EH (cell line): ENCODE data around the gene ASAH2.
"Not testable (repeated sequence)": the region's sequence is repeated elsewhere in the genome, so short reads cannot be mapped to it uniquely, and the experiment has no call there.

Experiments used
- DNase-seq: peaks from one replicate; pipeline ENCODE4 v3.0.0-alpha.2; 2015; ENCODE audit warnings: low read depth

Gene ASAH2

DNA sequence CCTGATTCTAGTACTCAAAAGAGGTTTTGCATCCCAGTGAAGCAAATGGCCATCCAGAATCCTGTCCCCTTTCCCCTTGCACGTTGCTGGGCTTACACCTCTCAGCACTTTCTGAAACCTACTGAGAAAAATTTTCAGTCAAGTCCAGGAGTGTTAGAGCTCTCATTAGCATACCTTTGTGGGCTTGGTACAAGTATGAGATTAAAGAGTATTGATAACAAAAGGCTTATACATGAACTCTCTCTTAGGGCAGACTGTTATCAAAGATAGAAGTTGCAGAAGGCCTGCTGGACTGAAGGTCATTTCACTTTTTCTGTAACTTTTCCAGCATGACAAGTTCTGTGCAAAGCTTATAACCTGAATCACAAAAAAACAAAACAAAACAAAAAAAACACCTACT lies at the start of gene ASAH2:
ASAH2 (minus strand) TSS at position 123 of the 400 bp plus-strand sequence. CDS start 2,906 bp downstream, outside the sequence.
- no peak for DNase-seq

DNA sequence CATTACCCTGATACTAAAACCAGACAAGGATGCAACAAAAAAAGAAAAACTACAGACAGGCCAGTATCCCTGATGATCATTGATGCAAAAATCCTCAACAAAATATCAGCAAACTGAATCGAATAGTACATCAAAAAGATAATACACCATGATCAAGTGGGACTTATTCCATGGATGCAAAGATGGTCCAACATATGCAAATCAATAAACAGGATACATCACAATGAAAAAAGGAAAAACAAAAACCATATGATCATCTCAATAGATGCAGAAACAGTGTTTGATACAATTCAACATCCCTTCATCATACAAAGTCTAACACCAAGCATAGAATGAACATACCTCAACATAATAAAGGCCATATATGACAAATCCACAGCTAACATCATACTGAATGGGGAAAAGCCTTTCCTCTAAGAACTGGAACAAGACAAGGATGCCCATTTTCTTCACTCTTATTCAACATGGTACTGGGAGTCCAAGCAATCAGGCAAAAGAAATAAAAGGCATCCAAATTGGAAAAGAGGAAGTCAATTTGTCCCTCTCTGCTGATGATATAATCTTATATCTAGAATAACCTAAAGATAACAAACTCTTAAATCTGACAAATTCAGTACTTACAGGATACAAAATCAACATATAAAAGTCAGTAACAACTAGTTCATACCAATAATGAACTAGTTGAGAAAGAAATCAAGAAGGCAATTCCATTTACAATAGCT lies 48.8 kb upstream of the ASAH2 start:
- DNase-seq: no peak

DNA sequence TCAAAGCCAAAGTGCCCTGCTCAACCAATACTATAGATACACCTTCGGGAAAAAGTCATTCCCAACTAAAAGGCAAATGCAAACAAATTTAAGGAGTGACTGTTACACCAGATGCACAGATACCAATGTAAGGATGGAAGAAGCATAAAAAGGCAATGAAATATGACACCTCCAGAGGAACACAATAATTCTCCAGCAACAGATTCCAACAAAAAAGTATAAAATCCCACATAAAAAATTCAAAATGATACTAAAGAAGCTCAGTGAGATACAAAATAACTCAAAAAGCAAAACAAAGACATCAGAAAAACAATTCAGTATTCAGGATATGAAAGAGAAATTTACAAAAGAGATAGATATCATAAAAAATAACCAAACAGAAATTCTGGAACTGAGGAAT lies 44.1 kb upstream of the ASAH2 start:
- no peak for DNase-seq

DNA sequence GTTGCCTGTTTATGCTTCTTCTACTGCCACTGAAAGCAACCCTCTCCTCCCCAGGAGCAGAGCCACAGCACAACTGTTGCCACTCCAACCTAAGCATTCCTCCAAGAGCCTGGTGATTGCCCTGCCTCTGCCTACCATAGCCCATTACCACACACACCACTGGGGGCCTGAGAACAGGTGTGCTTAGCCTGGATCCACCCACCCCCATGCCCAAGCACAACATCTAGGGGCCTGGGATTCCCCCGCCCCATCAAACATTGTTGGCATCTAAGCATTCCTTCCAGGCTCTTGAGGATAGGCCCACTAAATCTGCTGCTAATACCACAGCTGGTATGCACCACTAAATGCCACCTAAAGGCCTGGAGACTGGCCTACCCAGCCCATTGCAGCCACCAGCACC lies 43.3 kb upstream of the ASAH2 start:
- no peak for DNase-seq

DNA sequence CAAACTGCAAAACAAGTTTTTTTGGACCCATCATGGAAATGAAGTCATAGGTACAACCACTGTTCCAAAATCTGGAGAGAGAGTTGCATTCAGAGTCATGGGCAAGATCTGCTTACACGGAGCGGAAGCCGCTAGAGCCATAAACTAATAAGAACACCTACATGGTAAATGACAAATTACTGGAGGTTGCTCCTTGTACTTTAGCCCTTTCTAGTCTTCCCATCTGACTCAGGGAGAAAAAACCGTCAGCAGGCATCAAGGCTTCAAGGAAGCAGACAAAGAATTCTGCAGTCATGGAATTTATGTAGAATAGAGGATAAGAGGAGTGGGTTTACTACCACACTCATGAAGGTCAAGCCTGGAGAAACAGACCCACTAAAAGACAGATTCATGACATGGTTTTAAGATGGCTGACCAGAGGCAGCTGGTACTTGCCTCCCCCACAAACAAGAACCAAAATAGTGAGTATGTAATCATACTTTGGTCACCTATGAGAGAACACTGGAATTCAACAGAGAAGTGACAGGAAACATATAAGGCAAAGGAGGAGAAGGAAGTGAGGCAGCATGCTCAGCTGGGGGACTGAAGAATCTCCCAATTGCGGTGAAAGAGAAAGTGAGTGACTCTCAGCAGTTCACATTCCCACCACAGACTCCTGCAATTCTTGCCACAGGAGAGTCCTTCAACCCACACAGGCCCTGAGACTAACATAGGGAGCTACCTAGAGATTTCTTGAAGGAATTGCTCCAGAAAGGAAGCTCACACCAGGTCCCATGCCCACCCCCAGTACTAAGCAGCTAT lies 42.4 kb upstream of the ASAH2 start:
- DNase-seq: no peak

DNA sequence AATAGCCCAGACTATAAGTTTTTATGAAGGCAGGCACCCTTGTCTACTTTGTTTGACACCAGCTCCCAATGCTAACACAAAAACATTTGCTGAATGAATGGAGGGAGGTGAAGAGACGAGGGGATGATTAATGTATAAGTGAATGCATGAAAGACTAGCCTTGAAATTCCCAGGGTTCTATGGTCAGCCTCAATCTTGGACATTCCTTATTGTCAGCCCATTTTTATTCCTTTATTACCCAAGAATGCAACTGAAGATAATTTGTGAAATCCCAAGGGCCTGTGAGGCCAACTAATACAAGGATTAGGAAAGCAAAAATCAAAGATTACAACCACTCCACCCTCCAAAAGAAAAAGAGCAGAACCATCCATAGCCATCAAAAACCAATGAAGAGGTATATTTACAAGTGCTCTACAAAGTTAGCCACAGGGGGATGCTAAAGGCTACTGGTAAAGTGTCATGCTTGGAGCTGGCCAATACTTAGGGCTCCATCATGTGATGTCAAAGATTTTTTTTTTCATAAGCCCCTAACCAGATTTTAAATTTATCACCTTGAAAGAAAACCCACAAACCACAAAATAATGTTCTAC lies 40.0 kb upstream of the ASAH2 start:
- DNase-seq: peak; percentile 40

DNA sequence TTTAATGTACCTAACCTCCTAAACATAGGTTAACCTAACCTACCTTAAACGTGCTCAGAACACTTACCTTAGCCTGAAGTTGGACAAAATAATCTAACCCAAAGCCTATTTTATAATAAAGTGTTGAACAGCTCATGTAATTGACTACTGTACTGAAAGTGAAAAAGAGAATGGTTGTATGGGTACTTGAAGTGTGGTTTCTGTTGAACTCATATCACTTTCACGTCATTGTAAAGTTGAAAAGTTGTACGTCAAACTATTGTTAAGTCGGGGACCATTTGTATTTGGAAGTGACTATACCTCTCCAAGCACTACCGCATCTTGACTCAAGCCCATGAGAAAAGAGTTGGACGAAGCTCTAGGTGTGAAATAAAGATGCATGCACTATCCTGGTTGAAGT lies 37.9 kb upstream of the ASAH2 start:
- no peak for DNase-seq

DNA sequence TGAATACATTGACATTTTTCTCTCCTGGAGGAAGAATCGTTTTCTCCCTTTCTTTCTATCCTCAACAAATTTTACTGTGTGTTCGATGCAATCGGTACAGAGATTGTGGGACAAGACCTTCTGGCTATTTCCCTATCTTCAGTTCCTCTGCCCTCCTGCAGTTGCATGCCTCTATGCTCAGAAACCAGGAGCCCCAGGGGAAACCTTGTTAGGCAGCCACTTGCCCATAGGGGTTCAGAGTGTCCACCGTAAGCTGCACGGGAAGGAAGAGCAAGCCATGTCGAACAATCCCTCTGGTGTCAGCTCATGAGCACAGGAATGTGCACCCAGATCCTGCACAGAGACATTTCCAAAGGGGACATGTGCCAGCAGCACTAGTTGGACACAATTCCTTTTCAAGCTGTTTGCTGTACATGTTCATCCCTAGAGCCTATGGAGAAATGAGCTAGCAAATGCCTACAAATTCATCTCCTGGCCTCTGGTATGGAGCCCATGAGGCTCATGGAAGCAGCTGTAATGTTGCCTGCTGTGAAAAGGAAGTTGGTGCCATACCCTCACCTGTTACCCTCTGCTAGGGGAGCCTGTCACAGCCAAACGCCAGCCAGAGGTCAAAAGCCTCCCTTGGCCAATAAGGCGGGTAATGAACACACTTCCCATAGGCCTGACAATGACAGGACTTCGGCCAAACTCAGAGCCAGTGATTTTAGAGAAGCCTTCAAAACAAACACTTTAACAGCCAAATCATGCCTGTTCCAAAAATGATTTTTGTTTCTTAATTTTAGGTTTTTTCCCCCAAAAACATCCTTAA lies 35.9 kb upstream of the ASAH2 start:
- no peak for DNase-seq

DNA sequence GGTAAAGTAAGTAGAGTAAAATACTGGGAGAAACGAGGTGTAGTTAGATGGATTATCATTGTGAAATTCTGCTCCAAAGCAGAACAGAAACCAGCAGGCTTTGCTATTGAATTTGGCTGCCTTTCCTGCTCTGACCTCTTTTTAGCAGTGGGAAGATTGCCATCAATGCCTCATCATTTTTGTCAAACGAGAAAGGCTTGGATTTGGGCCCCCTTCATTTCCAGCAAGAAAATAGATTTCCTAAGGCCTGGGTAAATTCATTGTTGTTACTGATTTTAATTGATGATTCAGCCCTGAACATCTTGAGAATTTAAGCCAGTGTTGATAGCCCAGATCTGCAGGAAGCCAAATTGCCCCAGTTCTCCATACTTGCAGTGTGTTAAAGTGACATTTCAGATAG lies 35.2 kb upstream of the ASAH2 start:
- DNase-seq: peak; percentile 72

DNA sequence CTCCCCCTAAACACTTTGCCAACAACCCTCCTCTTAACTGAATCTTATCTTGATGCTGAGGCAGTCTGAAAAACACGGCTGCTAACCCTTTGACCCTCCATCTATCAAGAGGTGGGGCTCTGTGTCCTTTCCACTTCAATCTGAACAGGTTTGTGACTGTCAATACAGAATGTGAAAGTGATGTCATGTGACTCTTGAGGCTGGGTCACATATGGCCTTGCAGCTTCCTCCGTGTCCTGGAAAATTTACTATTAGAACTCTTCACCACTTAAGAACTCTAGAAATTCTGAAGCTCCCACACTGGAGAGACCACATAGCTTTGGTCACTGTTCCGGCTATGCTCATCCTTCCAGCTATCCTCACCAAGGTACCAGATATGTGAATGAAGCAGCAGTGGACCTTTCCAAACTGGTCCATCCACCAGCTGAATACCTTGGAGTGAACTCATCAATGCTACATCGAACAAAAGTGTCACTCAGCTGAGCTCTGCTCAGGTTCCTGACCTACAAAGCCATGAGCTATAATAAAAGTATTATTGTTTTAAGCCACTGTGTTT lies 30.7 kb upstream of the ASAH2 start:
- no peak for DNase-seq

DNA sequence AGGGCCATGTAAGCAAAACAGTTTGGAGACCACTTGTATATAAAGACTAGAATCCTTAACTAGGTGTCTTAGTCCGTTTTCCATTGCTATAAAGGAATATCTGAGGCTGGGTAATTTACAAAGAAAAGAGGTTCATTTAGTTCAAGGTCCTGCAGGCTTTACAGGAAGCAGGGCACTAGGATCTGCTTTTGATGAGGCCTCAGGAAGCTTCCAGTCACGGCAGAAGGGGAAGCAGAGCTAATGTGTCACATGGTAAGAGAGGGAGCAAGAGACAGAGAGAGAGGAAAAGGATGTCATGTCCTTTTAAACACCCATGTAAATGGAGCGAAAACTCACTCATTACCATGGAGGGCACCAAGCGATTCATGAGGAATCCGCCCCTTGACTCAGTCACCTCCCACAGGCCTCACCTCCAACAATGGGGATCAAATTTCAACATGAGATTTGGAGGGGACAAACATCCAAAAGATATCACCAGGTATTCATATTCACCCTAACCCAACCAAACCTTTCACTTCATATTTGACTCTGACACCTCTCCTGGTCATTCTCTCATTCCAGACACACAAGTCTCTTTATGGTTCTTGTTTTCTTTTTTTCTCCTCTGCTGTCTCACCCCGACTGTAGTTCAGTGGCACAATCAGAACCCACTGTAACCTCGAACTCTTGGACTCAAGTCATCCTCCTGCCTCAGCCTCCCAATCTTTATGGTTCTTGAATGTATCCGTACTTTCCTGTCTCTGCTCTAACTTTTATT lies 30.1 kb upstream of the ASAH2 start:
- no peak for DNase-seq

DNA sequence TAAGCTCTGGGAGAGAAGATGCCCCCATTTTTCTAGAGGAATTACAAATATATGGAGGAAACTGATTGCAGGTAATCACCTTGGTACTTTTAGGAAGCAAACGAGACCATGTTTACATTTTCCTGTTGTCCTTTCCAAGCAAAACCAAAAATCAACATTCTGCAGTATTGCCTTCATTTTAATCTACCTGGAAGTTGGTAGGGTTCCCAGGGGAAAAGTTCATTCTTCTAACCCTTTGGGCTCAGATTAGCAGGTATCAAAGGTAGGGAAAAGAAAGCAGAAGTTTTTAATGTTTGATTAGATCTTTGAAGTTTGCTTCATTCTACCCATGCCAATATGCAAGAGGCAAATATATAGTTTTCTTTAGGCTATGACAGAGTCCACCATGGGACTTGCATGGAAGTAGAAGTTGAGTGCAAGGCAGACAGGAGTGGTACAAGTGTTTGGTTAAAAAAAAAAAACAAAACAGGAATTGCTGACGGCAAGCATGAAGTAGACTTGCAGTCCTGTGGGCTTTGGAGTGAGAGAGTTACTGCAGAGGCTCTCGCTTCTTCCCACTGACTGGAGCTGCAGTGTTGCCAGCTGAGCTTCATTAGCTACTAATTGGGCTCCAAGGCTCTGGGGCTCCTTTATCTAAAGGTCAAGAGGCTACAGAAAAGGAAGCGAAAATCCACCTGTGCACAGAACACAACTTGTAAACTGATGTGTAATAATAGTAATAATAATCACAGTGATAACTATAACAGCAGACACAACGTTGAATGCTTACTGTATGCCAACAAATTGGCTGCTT lies 28.9 kb upstream of the ASAH2 start:
- DNase-seq: no peak

DNA sequence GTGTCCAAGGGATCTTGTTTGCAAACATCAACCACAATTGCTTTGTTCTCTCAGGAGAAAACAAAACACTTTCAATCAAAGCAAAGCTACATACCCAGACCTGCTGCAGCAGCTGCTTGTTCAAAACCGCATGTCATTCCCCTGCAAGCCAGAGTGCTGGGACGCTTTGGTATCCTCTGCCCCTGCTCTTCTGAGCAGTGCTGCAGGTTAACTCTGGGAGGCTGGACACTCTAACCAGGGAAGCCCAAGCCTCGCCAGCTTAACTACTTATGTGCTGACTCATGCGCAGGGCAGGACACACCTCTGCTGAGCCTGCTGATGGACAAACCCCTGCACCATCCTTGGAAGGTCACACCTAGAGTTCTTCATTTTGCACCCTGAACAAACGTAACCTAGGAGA lies 28.2 kb upstream of the ASAH2 start:
- no peak for DNase-seq

DNA sequence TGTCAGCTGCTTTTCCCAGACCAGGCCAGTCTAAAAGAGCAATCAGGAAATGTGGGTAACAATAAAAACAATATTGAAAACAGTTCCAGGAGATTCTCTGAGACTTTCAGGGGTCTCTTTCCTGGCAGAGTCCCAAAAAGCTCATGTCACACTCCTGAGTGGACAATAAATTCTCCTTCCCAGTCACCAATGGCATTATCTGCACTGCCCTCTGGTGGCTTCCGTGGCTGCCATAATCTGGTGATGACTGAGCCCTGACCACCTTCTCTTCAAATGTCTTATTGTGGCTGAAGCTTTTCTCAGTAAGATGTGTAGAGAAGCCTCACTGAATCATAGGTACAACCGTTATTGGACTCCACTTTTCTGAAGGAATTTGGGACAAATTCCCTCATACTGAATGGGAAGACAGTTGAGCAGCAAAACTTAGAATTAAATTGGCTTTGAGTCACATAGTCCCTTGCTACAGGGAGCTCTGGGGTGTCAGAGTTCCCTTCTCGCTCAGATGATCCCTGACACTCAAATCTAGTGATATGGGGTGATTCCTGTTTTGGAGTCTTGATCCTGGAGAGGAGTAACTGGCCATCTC lies 24.4 kb upstream of the ASAH2 start:
- peak; percentile 51 for DNase-seq

DNA sequence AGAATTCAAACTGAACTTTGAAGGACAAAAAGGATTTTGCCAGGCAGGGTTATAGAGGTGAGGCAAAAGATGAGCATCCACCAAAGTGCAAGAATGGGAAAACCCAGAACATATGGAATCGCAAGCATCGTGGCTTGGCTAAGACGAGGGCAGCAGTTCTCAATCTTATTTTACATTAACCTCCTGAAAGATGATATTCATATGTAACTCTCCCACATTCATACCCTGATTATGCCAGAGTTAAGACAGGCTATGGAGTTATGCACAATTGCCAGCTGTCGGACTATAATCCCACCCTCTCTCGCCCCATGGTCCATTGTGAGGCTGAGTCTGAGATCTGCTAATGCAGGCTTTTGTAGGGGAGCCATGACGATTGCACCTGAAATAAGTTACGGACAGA lies 21.2 kb upstream of the ASAH2 start:
- no peak for DNase-seq

DNA sequence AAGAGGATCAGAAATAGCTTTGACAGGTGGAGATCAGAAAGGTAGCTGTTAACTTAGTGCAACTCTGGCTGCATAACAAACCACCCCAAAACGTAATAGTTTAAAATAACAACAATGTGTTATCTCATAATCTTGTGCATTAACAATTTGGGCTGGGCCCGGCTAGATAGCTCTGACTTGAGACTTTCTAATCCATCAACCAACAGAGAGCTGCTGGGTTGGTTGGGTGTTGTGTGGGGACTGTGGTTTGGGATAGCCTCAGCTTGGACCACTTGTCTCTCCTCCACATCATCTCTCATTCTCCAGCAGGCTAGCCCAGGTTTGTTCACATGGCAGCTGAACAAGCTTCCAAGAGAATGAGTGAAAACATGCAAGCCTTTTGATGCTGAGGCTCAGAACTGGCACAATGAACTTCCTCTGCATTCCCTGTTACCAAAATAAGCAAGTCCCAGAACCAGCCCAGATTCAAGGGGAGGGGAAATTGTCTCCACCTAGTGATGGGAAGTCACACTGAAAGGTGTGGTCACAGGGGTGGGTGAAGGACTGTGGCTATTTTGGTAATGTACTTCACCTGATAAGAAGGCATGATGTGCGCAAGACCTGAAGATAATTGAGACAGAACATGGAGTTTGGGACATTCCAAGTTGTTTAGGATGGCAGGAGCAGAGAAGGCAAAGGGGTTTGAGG lies 20.4 kb upstream of the ASAH2 start:
- DNase-seq: no peak

DNA sequence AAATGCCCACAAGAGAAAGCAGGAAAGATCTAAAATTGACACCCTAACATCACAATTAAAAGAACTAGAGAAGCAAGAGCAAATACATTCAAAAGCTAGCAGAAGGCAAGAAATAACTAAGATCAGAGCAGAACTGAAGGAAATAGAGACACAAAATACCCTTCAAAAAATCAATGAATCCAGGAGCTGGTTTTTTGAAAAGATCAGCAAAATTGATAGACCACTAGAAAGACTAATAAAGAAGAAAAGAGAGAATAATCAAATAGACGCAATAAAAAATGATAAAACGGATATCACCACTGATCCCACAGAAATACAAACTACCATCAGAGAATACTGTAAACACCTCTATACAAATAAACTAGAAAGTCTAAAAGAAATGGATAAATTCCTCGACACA lies 16.6 kb upstream of the ASAH2 start:
- DNase-seq: not testable (repeated sequence)

DNA sequence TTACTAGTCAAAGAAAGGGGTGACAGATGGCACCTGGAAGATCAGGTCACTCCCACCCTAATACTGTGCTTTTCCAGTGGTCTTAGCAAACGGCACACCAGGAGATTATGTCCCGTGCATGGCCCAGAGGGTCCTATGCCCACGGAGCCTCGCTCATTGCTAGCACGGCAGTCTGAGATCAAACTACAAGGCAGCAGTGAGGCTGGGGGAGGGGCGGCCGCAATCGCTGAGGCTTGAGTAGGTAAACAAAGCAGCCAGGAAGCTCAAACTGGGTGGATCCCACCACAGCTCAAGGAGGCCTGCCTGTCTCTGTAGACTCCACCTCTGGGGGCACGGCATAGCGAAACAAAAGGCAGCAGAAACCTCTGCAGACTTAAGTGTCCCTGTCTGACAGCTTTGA lies 11.3 kb upstream of the ASAH2 start:
- DNase-seq: not testable (repeated sequence)

DNA sequence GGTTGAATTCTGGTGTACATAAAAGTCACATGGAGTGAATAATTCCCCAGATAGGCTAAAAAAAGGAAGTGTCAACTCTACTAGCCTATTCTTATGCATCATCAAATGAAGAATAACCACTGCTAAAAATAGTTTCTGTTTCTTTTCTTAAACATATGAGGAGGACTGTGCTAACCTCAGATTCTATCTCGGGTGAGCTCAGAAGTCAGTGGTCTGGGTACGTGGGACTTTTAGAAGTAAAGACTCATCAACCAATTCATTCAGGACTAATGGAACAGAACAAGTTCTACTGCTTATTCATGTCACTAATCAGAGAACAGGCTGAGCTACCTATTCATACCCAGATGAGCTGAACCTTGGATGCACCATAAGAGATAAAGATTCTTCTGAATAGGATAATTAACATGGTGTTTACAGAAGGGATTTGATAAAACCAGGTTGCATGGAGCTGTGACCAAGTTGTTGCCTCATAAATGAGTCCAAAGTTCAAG lies 9.5 kb upstream of the ASAH2 start:
- DNase-seq: peak; percentile 62
